ENCODE data around the gene AKR1C2. TPM values are rescaled to one million over a fixed set of nuclear protein-coding genes. Genes with fewer than 3 reads are reported as not detected.

The AKR1C2 gene
- total and polyA plus RNA-seq, 2 experiments from 2014 or later: 51.0 to 51.7 TPM

- no peaks in the 10 kb centered on the region for H3K36me3 ChIP-seq (replicated peaks; ENCODE audit: insufficient read depth, low read depth)
- H3K9me2 ChIP-seq (replicated peaks; ENCODE audit: insufficient read depth): no peaks in the 10 kb centered on the region
- H3K4me1 ChIP-seq (ENCODE audit: insufficient read depth): peaks cover 15% of the 10 kb centered on the region
- H4K20me1 ChIP-seq (ENCODE audit: insufficient read depth, poor library complexity, severe bottlenecking): no peaks in the 10 kb centered on the region
- peak overlapping the region; percentile 71 for H3K27ac ChIP-seq
- no peak overlapping the region for H2AFZ ChIP-seq
- no peak overlapping the region for H3K4me3 ChIP-seq
- H3K4me2 ChIP-seq: peak overlapping the region; percentile 56
- WGBS (ENCODE audit: low lambda C conversion rate, missing lambda C conversion rate): 70% methylated on average over 7 of the region's 7 CpGs
- no peak for DNase-seq (ENCODE audit: low spot score)
- H3K79me2 ChIP-seq: no peaks in the 10 kb centered on the region
- no peaks in the 10 kb centered on the region for H3K27me3 ChIP-seq
- no peaks in the 10 kb centered on the region for H3K9me3 ChIP-seq (ENCODE audit: low read depth)
- TF ChIP-seq EZH2phosphoT487 (IDR thresholded peaks at IDR 0.05; ENCODE audit: low read depth, severe bottlenecking, unreplicated experiment) (no peak), CTCF (IDR thresholded peaks at IDR 0.05; ENCODE audit: poor library complexity) (no peak), EZH2 (IDR thresholded peaks at IDR 0.05; ENCODE audit: borderline replicate concordance) (no peak)
Measured at GRCh38 chr10:4939224-4940072, 64.2 kb downstream of the AKR1C2 start.

Small RNA genes lying within 50 kb of the gene (small RNA-seq; reads per million reads assigned to genes)
- gene RF00096: not detected

Other genes with a start within 250 kb of the AKR1C2 start
- 1.5 and 4.2 TPM in 2 replicates for gene AKR1E2, start 177.7 kb downstream of the AKR1C2 start, total RNA-seq
- 1.6 and 1.9 TPM in 2 replicates for gene AKR1E2, start 177.7 kb downstream of the AKR1C2 start, polyA plus RNA-seq
- 175 and 179 TPM in 2 replicates for gene AKR1C1, start 40.4 kb downstream of the AKR1C2 start, total RNA-seq
- 67.8 and 106 TPM in 2 replicates for gene AKR1C1, start 40.4 kb downstream of the AKR1C2 start, polyA plus RNA-seq
- 53.5 and 66.2 TPM in 2 replicates for gene AKR1C3, start 90.6 kb upstream of the AKR1C2 start, total RNA-seq
- 31.6 and 54.6 TPM in 2 replicates for gene AKR1C3, start 90.6 kb upstream of the AKR1C2 start, polyA plus RNA-seq
- not detected in 2 replicates for gene AKR1C8, start 181.3 kb upstream of the AKR1C2 start, total RNA-seq
- 0.19 TPM in 1 of 2 replicates, not detected in the other for gene AKR1C8, start 181.3 kb upstream of the AKR1C2 start, polyA plus RNA-seq
- 1.5 and 1.7 TPM in 2 replicates for gene AKR1C4, start 193.0 kb upstream of the AKR1C2 start, total RNA-seq
- gene AKR1C4, start 193.0 kb upstream of the AKR1C2 start, polyA plus RNA-seq: 0.40 and 0.52 TPM in 2 replicates